HL-60 (cell line): ENCODE data around the gene TMPRSS6.

Experiments
- SPI1 ChIP-seq: IDR thresholded peaks from 2 replicates; pipeline ENCODE4 v1.6.1; 2012; ENCODE audit warnings: low read depth, mild to moderate bottlenecking, borderline replicate concordance
- TF ChIP-seq, protein P1 (sequence below): IDR thresholded peaks from one replicate; pipeline ENCODE4 v1.5.1; 2011; ENCODE audit warnings: low read length, control low read depth, inconsistent platforms; ENCODE audit not compliant: insufficient read depth

DNA sequence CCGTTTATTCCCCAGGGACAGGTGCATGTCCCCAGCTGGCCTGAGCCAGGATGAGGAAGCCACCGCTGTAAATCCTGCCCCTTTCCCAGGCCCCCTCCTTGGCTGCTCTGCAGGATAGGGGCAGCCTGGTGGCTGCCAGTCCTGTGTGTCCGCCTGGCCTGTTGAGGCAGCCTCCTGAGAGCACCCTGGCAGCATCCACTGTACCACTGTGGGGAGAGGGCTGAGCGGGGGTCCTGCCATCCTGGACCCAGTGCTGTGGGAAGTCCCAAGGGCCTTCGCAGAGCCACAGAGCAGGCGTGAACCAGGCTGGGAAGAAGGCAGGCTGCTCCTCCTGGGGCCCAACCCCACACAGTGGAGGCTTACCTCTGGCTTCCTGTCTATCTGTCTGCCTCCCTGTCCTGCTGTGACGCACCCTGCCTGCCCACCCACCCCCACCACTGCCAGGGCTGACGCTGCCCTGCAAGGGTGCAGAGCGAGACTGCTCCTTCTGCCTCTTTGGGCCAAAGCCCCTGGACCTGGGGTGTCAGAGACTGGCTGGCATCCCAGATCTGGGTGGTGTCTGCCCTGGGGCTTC is 49.5 kb downstream of the TMPRSS6 start:
- TF ChIP-seq, protein P1, sequence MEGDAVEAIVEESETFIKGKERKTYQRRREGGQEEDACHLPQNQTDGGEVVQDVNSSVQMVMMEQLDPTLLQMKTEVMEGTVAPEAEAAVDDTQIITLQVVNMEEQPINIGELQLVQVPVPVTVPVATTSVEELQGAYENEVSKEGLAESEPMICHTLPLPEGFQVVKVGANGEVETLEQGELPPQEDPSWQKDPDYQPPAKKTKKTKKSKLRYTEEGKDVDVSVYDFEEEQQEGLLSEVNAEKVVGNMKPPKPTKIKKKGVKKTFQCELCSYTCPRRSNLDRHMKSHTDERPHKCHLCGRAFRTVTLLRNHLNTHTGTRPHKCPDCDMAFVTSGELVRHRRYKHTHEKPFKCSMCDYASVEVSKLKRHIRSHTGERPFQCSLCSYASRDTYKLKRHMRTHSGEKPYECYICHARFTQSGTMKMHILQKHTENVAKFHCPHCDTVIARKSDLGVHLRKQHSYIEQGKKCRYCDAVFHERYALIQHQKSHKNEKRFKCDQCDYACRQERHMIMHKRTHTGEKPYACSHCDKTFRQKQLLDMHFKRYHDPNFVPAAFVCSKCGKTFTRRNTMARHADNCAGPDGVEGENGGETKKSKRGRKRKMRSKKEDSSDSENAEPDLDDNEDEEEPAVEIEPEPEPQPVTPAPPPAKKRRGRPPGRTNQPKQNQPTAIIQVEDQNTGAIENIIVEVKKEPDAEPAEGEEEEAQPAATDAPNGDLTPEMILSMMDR: no peak
- no peak for TF ChIP-seq SPI1
